HG03432 (cell line): ENCODE data around the gene CFAP299.

ENCODE experiments used
- ATAC-seq: cut with Tn5 transposase; IDR thresholded peaks from one replicate; pipeline ENCODE4 v1.9.1; 2021; ENCODE audit warnings: mild to moderate bottlenecking, moderate library complexity; ENCODE audit not compliant: unreplicated experiment

Gene CFAP299

DNA sequence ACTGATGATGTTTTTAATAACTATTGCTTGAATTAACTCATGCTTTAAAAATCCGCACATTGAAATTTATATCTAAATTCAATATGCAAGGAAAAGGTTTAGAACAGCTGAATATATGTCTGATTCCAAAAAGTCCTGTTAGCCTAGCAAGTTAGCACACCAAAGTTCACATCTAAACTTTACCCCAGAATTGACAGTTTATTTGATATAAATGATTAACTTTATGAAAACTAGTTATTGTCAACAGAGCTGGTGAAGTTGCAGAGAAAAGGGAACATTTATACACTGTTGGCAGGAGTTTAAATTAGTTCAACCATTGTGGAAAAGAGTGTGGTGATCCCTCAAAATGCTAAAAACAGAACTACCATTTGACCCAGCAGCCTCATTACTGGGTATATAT, 574.4 kb downstream of the CFAP299 start:
- no peak for ATAC-seq

DNA sequence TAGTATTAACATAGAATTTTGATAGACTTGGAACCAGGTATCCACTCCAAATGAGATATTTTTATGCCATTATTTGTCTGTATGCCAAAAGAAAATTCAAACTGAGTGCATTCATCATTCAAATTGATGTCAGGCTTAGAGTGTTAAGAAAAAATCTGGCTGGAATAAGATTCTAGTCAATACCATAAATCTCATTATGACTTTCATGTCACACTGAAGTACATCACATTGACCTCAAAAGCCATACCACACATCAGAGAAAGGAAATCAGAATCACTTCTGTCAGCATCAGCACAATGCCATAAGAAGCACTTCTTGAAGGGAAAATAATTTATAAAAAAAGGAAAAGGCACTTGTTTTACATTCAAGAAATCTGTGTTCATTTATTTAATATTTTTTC, 575.9 kb downstream of the CFAP299 start:
- peak; percentile 60 for ATAC-seq

DNA sequence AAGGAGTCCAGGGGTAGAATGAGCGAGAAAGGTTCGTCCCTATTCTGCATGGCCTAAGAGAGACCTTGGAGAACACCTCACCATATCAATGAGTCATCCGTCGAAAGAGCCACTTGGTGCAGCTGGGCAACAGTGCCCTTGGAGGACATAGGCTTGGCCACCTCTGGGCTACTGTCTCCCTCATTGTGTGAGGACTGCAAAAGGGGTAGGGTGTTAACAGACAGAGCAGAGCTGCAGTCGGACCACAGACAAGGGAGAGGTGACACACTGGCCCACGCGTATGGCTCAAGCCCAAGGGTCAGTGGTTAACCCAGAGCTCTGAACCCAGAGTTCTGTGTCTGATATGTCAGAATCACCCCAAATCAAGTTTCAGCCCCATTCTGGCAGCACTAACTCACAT, 576.8 kb downstream of the CFAP299 start:
- ATAC-seq = no peak

DNA sequence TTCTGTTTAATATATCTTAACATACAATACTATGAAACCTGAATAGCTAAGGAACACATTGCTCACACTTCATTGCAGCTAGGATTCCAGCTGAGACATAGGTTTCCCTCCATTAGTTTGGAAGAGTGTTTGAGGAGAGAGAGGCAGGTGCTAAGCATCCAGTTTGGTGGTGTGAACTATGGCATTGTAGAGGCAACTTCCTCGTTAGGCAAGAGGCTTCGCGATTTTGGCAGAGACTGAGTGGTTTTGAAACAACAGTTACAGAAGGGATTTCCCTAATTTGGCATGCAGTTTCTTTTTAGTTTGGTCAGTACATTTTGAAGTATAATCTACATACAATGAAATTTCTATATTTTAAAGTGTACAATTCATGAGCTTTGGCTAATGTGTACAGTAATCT, 577.9 kb downstream of the CFAP299 start:
- peak; percentile 93 for ATAC-seq

DNA sequence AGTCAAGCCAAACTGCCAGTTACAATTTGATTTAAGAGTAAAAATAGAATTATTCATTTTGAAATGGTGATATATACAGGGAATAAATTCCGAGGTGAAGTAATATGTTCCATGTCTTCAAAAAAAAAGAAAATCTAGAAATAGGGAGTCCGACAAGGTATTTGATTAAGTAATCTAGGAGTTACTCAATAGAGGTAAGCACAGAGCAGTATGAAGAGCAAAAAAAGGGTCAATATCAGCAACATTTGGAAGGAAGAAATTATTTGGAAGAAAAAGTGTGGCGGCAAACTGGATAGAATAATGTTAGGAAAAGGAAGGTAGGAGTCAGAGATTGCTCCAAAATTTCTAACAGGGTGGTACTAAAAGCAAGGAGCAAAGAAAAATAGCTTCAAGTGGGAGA, 581.2 kb downstream of the CFAP299 start:
- no peak for ATAC-seq

DNA sequence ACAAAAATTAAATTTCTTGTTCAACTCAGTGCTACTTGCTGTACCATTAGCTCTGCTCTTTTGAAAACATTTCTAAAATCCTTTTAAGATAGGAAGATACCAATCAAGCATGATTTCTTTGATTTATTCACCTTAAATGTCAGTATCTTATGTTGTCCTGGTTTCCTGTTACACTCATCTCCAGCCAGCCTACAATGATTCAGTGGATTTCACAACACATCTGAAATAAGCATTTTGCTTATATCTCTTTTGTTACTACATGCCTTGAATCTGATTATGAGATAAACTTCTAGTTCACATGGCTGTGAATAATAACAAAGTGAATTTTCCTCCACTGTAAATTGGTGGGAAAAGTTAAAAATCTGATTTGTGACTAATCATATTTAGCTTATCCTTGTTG, 582.5 kb downstream of the CFAP299 start:
- ATAC-seq = no peak

DNA sequence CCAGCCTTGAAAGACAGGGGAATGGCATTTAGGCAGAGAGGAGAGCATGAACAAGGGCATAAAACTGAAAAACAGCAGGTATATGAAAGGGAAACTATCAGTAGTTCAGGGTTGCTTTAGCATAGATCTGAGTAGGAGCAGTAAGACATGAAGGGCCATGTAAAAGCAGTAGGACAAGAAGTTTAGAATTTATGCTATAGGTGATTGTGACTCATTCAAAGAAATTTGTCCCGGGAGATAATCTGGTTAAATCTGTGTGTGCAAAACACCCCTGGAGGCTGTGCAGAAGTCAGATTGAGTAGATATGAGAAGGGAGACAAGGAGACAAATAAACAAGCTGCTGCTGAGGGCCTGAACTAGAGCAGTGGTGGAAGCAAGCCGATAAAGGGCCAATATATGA, 585.9 kb downstream of the CFAP299 start:
- no peak for ATAC-seq

DNA sequence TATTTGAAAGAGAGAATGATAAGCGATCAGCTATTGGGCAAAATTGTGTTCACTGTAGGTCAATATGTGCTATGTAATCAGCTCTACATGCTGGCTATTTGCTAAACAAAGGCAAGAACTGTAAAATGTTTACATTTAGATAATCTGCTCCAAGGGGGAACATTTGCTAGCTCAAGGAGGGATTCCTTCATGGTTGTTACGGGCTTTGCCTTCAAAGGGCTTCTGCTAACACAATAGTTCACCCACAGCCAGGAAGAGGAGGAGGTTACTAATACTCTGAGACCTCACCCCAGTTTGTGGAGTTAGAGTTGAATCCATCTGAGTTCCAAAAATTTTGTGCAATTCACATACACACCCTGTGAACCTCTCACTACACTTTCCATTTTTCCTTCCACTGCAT, 587.4 kb downstream of the CFAP299 start:
- ATAC-seq = no peak

DNA sequence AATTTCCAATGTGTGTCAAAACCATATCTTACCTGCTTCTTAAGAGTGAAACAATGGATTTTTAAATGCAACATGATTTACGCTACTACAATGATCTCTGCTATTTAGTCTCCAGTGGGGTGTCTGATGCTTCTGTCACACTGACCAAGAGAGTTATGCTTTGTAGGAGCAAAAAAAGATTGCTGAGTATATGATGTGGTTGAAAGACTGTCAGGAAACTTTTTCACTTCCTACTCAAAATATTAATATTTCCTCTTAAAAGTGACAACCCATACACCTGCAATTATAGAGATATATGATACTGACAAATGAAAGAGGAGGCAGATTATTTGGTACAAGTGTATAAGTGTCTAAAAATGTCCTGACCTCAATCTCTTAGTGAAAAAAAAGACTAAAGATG, 589.8 kb downstream of the CFAP299 start:
- peak; percentile 28 for ATAC-seq

DNA sequence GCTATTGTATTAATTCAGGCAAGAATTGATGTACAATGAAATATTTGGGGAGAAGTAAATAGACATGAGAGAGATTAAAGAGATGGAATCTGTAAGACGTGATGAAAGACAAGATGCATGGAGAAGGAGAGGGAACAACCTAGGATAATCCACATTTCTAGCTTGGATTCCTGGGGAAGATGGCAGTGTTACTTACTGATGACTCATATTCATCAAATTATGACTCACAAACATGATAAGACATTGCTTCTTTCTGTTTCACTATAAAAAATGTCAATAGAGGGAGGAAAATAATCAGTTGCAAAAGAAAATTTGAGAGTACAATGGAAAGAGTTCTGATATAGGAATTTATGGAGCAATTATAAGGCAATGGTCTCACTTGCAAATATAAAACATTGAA, 590.9 kb downstream of the CFAP299 start:
- ATAC-seq = peak; percentile 55

DNA sequence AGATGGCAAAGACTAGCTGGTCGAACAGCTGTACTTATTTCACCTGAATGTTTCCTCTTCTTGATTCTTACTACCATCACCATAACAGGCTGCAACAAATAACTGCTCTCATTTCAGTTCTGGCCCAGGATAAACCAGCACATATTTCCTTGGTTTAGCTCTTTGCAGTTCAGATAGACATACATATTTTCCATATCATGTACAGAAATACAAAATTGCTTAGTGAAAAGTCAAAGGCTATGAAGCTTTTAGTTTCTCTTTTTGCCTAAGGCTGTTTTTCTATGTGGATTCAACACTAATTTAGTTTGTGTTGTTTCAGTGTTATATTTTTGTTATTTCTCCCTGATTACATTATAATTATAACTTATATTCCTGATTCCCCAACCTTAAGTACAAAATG, 591.4 kb downstream of the CFAP299 start:
- peak; percentile 34 for ATAC-seq

DNA sequence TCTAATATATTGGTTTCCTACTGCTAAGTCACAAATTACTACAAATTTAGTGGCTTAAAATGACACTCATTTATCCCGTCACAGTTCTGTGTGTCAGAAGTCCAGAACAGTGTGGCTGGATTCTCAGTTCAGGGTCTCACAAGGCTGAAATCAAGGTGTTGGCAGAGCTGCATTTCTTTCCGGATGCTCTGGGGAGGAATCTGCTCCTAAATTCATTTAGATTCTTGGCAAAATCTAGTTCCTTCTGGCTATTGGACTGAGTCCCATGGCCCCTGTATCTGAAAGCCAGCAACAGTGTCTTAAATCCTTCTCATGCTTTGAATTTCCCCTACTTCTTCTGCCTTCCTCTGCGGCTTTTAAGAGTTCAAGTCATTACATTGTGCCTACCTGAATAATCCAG, 591.9 kb downstream of the CFAP299 start:
- ATAC-seq = no peak

DNA sequence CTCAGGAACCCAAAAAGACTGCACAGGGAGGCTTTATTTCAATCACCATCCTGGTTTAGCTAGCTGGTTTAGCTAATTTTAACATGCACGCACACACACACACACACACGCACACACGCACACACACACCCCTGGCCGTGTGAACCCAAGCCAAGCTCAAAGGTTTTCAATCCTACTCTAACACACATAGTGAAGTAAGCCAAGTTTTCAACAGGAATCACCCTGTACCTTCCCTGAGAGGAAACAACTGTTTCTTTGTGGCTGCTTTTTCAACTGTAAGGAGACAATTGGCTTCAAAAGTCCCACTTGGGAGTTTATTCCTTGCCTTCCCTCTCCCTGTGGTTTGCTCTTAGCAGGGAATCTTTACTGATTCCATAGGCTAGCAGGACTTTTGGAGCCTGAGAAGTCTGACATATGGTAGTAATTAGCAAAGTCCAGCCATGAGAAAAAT, 596.1 kb downstream of the CFAP299 start:
- no peak for ATAC-seq

DNA sequence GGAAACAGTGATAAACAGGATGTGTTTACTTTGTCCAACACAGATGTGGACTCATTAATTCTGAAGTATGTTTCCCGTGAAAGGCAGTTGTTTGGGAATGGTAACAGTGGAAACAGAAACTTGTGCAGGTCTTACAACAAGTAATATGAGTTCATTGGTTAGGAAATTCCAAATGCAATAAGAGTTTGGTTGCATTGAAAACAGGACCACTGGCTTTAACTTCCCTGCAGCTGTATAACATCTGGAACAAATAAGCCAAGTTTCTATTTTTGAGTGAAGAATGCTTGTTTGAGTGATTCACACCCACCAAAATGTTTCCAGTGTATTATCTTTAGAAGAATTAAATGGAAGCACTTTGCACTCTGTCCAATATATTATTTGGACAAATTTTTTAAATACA, 612.6 kb downstream of the CFAP299 start:
- ATAC-seq = no peak

DNA sequence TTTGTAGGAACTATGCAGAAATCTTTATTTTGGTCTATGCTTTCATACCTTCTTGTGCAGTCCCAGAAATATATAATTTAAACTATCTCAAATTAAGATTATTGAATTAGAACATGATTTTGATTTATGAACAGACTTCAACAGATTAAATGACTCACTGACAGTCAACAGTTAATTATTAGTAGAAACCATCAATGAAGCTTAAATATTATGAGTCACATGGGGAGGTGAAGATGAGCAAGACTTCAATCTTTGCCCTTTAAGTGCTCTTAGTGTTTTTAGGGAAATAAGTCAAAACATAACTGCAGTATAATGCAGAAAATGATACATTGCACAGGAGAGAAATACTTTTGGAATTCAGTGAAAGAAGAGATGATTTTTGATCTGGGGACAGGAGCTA, 613.5 kb downstream of the CFAP299 start:
- ATAC-seq = peak; percentile 67

DNA sequence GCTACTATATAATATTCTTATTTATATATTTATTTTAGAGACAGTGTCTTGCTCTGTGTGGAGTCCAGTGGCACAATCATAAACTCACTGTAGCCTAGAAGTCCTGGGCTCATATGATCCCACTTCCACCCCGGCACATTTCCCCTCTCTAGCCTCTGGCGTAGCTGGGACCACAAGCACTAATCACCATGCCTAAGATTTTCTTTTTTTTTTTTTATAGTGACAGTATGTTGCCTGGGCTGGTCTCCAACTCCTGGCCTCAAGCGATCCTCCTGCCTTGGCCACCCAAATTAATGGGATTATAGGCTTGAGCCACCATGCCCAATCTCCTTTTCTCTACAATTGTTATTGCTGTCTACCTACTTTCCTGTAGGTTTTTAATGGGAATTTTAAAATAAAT, 620.9 kb downstream of the CFAP299 start:
- ATAC-seq = no peak

DNA sequence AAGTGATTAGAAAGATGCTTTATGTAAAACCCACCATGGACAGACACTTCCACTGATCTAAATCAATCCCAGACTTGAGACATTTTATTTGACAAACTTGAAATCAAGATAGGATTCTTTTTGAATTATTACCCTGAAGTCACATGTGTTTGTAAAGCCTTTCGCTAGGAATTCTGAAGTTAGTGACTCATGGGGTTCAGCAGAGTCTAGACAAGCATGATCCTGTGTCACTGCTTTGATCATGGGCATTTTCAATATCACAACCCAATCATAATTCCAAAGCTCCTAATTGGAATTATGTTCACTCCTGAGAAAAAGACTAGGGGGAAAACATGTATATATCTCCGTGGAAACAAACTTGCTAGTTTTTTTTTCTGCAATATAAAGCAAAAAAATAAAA, 627.5 kb downstream of the CFAP299 start:
- no peak for ATAC-seq

DNA sequence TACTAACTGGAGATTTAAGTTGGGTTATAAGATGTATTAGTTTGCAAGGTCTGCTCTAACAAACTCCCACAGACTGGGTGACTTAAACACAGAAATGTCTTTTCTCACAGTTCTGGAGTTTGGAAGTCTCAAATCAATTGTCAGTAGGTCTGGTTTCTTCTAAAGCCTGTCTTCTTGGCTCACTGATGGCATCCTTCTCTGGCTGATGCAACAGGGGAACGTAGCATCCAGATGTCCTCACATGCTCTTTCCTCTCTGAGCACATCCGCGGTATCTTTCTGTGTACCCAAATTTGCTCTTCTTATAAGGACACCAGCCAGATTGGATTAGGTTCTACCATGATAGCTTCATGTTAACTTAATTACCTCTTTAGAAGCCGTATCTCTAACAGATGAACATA, 631.8 kb downstream of the CFAP299 start:
- ATAC-seq = no peak

DNA sequence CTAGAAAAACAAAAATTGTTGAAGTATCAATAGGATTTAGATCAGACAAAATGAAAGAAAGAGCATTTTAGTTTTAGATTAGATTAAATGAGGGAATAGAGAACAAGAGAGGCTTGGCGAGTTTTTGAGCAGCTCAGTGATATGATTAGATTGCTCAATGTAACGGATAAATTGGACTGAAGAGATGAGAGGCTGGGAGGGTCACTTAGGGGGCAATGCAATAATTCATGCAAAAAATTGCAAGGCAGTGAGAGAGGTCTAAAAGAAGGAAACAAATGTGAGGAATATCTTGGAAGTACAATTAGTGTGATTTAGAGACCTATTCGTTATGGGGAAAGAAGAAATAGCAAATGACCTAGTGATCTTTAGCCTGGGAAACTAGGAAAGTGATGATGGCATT, 644.7 kb downstream of the CFAP299 start:
- no peak for ATAC-seq

DNA sequence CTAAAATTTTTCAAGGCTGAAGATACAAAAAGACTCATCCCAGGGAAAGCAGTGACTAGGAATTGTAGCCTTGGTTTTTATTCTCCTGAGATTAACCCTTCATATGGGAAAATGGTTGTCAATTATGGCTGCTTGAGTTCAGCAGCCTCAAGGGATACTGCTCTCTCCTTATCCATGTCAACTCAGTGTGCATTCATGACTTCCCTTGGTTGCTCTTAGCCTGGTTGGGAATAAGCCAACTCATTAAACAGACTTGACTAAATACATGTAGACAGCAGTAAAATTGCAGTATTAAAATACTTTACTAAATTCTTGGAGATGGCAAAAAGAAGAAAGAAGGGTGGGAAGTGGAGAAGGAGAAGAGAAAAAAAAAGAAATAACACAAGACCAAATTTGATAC, 650.5 kb downstream of the CFAP299 start:
- ATAC-seq = no peak

DNA sequence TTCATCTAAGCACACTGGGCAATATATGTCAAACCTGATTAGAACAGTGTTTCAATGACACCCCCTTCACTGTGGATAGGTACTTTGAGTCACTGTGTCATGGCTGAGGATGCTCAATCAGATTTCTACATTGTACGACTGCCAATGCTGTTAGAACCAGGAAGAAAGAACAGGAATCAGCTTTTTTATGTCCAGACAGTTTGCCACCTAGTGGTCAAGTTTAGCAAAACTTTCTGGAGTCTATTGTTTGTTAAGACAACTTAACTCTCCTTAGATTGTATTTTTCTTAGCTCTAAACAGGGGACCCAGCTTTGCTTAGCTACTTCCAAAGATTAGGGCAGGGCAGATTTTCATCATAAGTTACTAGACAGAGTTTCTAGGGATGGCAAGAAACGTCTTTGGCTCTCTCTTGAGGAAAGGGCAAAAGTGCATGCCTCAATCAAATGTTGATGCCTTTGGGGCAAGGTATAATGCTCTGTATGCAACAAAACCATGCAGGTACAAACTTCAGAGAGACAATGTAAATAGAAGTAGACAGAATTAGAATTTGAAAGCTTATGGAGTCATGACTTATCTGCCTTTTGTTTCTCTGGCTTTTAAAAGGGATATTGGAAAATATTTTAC, 654.5 kb downstream of the CFAP299 start:
- peak; percentile 85 for ATAC-seq

DNA sequence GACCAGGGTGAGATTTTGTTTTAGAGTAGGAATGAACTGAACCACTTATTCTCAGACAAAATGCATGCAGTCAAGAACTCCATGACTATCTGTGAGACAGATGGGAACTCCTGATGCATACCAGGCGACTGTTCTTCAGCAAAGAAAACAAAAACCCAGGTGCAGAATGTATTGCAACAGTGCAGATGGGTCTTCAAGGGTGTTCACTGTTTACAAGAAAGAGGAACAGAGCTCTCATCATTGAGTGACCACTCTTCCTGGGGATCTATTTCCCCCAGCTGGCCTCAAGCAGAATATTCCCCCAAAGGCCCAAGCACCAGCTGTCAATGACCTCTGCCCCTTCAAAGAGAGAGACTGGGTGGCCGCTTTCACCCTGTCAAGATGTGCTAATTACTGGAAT, 655.3 kb downstream of the CFAP299 start:
- no peak for ATAC-seq

DNA sequence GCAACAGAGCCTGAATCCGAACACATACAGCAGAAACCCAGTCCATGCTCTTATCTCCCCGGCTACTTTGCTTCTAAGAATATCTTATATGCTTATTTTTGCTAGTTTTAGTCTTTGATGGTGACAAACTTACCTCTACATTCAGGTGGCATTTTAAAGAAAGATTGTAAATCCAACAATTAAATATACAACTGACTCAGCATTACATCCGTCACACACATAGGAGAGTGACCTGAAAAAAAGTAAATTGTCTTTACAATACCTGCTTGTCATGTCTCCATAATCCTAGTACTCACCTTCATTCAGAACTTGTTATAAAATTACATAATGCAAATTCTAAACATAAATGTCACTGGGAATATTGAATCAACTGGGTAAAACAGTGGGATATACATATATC, 664.4 kb downstream of the CFAP299 start:
- ATAC-seq = no peak
